ENCODE measurements around the gene NEK4.
"Not testable (repeated sequence)": the region's sequence is repeated elsewhere in the genome, so short reads cannot be mapped to it uniquely, and the experiment has no call there.

NEK4 gene

DNA sequence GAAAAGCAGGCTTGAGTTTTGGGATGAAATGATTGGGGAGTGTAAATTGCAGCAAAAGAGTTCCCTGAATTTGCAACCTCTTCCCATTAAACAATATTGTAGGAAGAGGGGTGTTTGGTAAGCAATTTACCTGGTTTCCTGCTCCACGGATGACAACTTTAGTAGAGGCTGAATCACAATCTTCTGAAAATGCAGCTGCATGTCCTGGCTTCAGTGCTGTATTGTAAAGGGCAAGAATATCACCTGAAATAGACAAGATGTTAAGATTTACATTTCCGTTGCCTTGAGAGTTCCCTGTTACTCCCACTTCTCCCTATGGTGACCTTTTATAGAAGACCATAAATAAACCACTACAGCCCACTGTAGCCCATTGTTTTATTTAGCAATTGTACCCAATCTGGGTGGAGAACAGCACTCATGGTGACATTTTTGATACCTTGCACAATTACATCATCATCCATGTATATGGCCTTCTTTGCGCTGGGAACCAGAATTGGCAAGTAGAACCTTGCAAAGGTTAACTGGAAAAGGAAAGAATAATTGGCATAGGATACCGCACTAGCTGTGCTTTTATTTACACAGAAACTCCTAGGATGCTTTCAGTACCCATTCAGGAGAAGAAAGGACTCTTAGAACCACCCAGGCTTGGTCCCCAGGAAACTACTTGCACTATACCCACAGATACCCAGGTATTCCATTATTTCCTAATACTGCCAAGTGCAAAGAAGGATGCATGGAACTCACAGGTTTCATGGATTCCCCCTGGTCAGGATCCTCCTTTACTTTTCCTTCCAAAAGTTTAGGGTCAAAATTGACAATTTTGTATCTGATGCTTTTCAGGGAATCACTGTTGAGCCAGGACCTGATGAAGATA is 74.7 kb downstream of the NEK4 start:
- no peak for DNase-seq

DNA sequence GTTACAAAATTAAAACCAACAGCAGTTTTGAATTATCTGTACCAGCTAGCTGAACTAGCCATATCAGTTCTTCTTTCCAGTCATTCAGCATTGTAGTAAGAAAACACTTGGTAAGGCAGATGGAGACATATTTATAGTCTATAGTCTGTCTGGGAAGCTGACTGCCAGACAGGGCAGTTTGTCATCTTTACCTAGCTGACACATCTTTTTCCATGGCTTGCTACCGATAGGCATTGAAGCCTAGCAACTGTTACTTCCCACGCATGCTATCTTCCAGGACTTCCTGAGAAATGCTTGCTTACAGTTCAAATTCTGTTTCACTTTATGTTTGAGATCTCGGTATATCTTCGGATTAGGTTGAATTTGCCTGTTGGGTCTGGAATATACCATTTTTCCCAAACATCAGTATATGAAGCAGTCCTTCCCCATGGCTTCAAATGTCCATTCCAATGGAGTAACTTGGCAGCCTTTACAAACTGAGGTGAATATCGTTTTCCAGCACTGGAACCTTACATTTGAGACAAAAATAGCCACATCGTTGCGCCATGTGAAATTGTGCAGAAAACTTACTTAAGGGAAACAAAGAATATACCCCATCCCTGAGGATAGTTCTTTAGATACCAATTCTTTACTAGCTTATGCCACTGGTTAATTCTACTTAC is 76.1 kb downstream of the NEK4 start:
- DNase-seq: peak in 1 of 2 donors; percentile 13

DNA sequence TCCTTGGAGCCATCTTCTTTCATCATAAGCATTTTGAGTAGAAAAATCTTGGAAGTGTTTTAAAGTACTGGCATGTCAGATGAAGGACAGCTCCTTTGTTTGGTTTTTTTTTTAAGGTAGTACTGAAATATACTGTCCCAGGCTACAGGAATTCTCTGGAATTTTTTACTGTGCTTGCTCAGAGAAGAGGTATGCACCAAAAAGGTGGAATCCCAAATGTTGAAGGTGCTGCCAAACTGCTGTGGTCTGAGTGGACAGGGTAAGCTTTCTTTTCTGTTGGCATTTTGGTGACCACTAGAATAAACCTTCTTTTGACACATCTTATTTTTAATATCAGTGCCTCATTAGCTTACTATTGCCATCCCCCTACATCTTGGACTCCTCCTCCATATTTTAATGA is 77.7 kb downstream of the NEK4 start:
- no peak for DNase-seq

DNA sequence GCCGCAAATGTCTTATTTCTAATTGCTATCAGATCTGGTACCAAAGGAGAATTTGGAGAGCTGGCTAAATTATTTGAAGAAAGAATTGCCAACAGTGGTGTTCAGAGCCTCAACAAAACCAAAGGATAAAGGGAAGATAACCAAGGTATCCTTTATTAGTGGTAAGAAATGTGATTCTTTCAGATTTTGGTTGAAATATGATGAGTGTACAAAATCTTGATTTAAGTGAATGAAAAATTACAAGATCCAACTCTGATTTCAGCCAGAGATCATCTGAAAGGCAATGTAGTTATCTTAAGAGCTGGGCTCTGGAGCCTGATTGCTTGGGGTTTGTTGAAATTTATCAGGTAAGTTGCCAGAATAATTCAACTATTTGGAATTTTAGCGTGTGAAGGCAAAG is 80.2 kb downstream of the NEK4 start:
- DNase-seq: no peak

DNA sequence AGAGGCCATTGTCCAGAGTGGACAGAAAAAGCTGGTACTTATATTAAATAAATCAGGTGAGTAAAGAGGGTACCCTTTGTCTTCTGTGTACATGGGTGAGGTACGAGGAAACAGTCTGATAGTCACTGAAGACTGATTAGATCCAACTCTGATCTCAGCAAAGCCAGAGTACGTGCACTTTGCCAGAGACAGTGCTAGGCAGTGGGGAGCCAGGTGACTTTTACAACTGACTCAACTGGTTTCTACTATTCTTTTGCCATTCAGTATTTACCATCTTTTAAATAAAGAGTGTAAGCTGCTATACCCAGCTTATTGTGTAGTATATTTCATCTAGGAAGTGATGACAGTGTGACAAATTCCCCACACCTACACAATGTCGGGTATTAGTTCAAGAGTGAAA is 81.6 kb downstream of the NEK4 start:
- DNase-seq: no peak

DNA sequence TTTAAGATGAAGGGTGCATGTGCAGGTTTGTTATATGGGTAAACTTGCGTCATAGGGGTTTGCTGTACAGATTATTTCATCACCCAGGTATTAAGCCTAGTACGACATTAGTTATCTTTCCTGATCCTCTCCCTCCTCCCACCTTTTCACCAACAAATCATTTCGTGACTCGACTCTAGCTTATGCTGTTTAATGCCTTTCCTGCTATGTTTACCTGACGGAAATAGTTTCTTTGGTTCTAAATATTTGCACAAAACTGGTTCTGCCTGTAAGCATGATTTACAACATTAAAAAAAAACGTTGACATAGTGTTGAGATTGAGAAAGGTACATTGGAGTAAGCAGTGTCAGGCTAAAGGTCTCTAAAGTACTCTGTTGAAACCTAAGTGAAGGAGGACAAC is 82.5 kb downstream of the NEK4 start:
- DNase-seq: no peak

DNA sequence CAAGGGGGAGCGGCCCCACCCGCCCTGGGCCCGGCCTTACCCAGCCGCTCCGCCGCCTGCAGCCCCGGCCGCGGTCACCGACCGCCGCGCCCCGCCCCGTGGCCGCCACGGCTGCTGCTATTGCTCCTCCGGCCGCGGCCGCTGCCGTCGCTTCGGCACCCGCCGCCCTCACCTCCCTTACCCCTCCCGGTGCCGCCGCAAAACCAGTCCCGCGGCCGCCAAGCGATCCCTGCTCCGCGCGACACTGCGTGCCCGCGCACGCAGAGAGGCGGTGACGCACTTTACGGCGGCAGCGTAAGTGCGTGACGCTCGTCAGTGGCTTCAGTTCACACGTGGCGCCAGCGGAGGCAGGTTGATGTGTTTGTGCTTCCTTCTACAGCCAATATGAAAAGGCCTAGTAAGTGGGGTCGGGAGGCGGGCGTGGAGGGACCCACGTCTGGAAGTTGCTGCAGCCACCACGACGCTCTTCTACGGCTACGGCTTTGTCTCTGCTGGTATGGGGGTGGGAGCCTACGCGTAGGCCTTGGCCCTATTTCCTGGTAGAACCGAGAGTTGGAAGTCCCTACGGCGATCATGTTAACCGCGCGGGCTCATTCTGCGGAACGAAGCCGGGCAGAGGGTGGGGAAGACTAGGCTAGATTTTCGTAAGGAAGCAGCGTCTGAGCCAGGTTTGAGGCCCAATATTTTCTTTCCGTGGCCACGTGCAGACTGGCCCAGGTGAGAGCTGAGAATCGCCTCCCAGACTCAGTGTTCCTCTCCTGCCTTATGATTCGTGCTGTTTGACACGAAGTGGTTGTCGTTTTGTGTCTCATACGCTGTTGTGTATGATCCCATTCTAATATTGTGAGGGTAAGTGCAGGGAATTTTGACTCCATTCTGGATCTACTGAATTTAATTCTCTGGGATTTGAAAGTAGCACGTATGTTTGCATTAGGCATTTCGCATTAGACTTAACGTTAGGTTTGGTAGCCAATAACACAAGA is 84.7 kb downstream of the NEK4 start, which contains the start of the genes GNL3 and PBRM1:
Gene GNL3, plus strand, starts transcription at position 324 of the 983 bp plus-strand sequence. Its CDS starts 61 bp downstream, at position 385.
Gene PBRM1, minus strand, starts transcription at position 205 of the 983 bp plus-strand sequence.
- peak; percentile 89 to 91 for DNase-seq

DNA sequence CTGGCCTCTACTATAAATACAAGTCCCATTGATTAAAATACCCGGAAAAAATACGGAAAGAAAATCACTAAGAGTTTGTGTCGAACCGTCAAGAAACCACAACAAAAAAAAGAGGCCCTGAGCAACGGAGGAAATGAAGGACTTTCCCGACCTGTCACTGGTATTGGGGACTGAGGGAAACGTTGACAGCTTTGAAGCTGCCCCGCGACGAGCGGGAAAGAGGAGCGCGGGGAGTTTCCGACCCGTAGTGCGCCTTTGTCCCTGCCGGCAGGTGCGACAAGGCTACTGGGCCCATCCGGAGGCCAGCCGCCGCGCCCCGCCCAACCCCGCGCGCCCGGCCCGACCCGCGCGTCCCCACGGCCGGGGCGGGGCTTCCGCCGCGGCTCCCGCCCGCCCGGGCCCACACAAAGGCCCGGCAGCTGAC is 85.4 kb downstream of the NEK4 start:
- DNase-seq: peak; percentile 58 to 72

DNA sequence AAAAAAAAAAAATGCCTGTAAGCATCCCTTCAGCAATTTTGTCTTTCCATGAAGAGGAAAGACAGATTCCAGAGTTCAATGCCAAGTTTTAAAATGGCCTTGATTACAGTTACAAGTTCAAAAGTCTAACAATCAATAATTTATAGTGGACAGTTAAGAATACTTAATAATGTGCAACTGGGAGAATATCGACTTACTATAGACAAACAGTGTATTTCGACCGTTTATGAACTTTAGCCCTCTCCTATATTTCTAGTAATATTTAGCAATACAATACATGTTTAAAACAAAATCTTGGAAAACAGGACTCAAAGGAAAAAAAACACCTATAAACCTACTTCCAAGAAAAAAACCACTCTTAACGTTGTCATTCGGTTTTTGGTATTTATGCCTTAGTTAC is 86.6 kb downstream of the NEK4 start:
- DNase-seq: no peak

DNA sequence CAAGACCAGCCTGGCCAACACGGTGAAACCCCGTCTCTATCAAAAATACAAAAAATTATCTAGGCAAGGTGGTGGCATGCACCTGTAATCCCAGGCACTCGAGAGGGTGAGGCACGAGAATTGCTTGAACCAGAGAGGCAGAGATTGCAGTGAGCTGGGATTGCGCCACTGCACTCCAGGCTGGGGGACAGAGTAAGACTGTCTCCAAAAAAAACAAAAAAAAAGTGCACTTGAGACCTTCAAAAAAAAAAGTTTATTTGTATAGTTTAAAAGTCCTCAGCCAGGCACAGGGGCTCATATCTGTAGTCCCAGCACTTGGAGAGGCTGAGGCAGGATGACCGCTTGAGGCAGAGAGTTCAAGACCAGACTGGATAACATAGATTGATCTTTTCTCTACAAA is 87.1 kb downstream of the NEK4 start:
- no peak for DNase-seq

DNA sequence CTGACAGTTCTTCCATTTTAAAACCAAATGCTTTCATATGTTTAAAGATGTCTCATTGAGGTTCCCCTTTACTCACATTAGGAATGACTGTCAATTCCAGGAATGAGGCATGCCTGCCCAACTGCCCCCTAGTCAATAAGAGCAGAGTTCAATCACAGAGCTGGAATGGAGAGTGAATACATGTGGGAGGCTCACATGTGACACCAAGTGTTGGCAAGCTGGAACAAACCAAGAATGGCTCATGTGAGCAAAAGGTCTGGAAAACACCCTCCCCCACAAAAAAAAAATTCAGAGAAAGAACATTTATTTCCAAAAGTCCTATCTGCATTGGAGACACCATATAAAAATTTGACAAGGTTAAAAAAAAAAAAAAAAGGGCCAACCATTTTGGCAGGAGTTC is 88.7 kb downstream of the NEK4 start:
- no peak for DNase-seq

DNA sequence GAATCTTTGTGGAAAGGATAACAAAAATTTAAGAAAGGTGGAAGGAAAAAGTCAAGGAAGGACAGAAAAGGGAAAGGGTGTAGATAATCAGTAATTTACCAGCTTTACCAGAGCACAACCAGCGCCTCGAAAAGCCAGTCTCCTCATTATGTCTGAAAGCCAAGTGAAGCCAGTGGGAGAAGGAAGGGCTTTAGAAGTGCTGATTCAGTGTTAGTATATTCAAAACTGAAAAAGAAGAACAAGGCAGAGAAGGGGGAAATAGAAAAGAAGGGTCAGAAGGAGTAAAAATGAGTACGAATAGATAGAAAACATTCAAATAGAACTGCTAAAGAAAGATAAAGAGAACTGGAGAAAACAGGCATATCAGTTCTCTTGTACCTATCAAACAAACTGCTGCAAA is 89.1 kb downstream of the NEK4 start:
- no peak for DNase-seq

DNA sequence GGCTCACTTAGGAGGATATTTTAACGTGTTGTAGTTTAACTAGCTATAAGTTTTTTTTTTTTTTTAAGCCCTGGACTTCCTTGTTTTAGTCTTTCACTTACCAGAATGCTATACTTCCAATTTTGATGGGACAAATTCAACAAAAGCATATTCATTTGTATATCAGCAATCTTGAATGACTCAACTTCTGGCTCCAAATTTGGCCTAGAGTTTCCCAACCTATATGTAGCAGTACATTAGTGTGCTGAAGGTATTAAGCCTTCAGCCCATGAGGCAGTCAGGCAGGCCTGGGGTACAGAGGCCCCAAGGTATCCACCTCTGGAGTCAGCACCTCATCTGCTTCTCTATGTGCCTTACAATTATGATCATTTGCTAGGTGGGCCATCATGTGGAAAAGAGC is 90.9 kb downstream of the NEK4 start:
- no peak for DNase-seq

DNA sequence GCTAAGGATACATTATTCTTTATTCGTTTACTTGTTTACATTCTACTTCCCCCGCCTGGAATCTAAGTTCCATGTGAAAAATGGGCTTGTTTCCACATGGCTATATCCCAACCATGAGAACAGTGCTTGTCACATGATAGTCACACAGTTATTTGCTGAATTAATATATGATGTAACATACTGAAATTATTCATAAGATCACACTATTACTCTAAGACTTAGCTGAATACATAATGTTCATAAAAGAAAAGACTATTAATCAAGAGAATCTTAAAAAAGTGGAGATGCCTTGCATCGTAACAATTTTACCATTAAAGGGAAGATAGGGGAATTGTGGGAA is 91.6 kb downstream of the NEK4 start:
- DNase-seq: no peak

DNA sequence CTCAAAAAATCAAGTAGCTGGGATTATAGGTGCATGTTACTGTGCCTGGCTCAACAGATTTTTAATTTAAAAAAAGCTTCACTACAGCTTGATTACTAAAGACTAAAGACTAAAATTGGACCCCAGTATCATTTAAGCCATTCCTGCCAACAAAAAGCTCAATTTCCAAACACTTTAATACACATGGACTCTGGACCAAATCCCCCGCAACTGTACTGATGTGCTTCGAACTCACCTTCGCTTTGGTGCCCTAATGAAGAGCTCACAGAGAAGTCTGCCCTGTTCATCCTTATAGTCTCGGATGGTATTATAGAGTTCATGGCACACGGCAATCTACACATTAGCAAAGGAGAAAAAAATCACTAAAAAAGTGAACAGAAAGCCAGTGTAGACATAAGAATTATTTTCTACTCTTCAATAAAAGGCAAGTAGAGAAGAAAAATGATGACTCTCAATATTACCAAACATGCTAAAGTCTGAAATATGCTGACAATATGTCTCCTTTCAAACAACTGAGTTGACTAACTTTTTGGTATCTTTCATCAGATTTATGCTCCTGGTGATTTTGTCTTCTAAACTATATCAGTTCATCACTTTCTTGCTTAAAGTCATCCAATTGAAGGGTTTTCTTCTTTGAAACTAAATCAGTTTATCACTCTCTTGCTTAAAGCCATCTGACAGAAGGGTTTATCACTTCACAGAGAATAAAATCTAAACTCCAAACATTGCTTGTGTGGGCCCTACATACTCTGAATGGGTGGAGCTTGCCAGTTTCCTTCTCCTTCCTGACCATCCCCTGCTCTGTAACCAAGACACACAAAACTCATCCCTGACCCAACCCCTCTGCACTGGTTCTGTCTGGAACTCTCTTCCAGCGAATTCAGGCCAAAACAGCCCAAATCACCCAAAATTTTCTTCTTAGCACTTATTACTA is 92.2 kb downstream of the NEK4 start:
- DNase-seq: no peak

DNA sequence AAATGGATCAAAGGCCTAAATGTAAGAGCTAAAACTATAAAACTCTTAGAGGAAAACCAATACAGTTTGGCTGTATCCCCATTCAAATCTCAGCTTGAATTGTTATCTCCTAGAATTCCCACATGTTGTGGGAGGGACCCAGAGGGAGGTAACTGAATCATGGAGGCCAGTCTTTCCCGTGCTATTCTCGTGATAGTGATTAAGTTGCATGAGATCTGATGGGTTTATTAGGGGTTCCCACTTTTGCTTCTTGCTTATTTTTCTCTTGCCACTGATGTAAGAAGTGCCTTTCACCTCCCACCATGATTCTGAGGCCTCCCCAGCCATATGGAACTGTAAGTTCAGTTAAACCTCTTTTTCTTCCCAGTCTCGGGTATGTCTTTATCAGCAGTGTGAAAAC is 94.5 kb downstream of the NEK4 start:
- not testable (repeated sequence) for DNase-seq

DNA sequence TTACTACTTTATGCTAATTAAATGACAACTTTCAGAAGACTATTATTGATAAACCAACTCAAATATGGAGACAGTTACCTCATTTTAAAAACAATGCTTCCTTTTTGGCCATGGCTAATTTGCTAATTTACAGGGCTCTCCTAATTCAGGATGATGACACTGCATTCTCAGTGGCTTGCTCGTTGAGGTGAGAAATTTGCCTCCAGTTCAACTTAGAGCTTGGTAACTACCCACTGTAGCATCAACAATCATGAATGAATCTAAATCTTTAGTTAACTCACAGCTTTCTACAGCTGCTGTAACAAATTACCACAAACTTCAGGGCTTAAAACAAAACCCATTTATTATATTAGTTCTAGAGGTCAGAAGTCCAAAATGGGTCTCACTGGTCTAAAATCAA is 99.1 kb downstream of the NEK4 start:
- DNase-seq: no peak

DNA sequence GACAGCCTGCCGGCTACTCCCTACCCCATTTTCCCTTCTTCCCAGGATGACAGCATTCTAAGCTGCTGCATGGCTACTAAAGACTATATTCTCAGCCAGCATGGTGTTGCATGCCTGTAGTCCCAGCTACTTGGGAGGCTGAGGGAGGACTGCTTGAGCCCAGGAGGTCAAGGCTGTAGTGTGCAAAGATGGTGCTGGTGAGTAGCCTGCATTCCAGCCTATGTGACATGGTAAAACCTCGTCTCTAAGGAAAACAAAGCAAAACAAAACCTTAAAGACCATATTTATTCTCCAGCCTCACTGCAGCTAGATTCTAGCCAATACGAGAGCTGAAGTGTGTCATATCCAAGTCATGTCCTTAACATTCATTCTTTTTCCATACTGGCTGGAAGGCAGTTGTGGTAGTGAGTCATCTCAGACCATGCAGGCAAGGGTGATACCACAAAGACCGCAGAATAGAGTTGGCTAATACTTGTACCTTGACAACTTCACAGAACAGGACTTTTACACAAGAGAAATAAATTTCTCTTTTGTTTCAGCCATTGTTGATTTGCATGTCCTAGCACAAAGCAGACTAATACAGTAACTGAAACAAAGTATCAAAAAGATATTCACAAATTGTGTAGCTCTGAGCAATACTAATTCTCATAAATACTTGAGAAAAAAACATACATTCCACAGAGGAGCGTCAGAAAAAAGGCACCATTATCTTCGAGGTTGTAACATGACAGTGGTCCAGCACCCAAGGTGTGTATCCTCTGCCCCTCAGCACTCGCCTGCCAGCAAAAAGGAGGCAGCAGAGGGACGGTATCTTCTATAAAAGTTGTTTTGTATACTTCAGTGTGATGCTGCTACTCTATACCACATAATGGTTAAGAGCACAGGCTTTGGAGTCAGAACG is 99.9 kb downstream of the NEK4 start:
- peak; percentile 14 to 31 for DNase-seq

DNA sequence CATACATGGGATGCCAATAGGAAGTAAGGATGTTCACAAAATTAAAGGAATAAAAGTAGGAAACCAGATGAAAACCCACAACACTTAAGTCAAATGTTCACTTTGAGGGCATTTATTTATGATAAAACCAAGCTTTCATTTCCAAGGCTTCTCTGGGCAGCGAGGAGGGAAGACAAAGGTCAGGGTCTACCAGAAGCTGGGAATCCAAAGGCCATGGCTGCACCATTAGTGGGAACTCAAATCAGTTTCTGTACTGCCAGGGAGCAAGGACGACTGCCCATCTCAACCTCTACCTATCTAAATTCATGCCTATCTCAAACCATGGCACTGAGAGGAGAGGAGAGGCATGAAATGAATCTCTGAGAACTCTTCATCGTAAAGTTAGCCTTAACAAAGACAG is 107.6 kb downstream of the NEK4 start:
- DNase-seq: no peak

DNA sequence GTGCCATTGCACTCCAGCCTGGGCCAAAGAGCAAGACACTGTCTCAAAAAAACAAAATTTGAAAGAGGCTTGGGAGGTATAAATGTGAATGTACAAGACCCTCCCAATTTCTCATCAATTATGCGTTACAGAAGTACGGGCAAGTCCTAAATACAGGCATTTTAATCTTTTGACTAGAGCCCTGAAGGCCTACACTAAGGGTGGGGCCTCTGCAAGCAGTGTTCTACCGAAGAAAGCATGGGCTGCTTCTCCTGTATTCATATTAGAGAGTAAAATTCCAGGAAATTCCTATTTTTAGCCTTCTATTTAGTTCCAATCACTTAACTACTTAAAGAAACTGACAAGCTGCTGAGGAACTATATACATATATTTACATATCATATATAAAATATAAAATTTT is 110.7 kb downstream of the NEK4 start:
- no peak for DNase-seq
